SU-DHL-6 (cell line): Measurements from ENCODE around the gene SAP25.

Experiments used
- H2AFZ ChIP-seq: fragments of 200-600 bp; sonication (generic); 2 replicates; pipeline ENCODE4 v1.6.1; 2014; ENCODE audit warnings: low read depth, mild to moderate bottlenecking, moderate library complexity, mixed read lengths, antibody characterized with exemption, low read length; ENCODE audit not compliant: severe bottlenecking
- H3F3A ChIP-seq: fragments of 200-600 bp; shearing (Covaris generic); 2 replicates; pipeline ENCODE4 v1.6.0; 2016; ENCODE audit warnings: antibody characterized with exemption, mild to moderate bottlenecking; ENCODE audit not compliant: insufficient read depth
- H3K27ac ChIP-seq: fragments of 200-600 bp; sonication (generic); 2 replicates; pipeline ENCODE4 v1.5.1; 2016; ENCODE audit warnings: low read depth, mild to moderate bottlenecking, low read length, moderate library complexity, mixed read lengths
- H3K27me3 ChIP-seq: fragments of 200-600 bp; sonication (generic), shearing (Covaris generic); 2 replicates; pipeline ENCODE4 v1.6.0; 2014; ENCODE audit warnings: mild to moderate bottlenecking, low read length
- H3K36me3 ChIP-seq: fragments of 200-600 bp; sonication (generic); 2 replicates; pipeline ENCODE4 v1.6.1; 2014; ENCODE audit warnings: mild to moderate bottlenecking, low read length, mixed read lengths
- H3K4me2 ChIP-seq: fragments of 300-600, 200-600 bp; shearing (Covaris generic), sonication (generic); 2 replicates; pipeline ENCODE4 v1.6.0; 2014; ENCODE audit warnings: low read length, low read depth, mild to moderate bottlenecking; ENCODE audit not compliant: poor library complexity, severe bottlenecking
- H3K4me3 ChIP-seq: fragments of 200-600 bp; sonication (generic); 2 replicates; pipeline ENCODE4 v1.5.1; 2014; ENCODE audit warnings: antibody characterized with exemption, low read length, mild to moderate bottlenecking, mixed read lengths; ENCODE audit not compliant: insufficient read depth, poor library complexity, severe bottlenecking
- H3K79me2 ChIP-seq: fragments of 200-600 bp; sonication (generic); 2 replicates; pipeline ENCODE4 v1.6.1; 2014; ENCODE audit warnings: mild to moderate bottlenecking, low read length, moderate library complexity; ENCODE audit not compliant: insufficient read depth
- H3K9ac ChIP-seq: fragments of 200-600 bp; sonication (generic); 2 replicates; pipeline ENCODE4 v1.7.0; 2014; ENCODE audit warnings: mild to moderate bottlenecking, low read length
- H3K9me2 ChIP-seq: fragments of 200-600 bp; sonication (generic); replicated peaks from 2 replicates; pipeline ENCODE4 v1.6.1; 2014; ENCODE audit warnings: low read length; ENCODE audit not compliant: insufficient read depth
- H3K9me3 ChIP-seq: fragments of 200-600 bp; sonication (generic); 2 replicates; pipeline ENCODE4 v1.6.1; 2014; ENCODE audit warnings: low read length, mixed read lengths; ENCODE audit not compliant: insufficient read depth
- H4K20me1 ChIP-seq: fragments of 200-600 bp; sonication (generic); 2 replicates; pipeline ENCODE4 v1.6.1; 2014; ENCODE audit warnings: low read depth, mild to moderate bottlenecking, antibody characterized with exemption, low read length, moderate library complexity, mixed read lengths
- EZH2phosphoT487 ChIP-seq: fragments of 200-600 bp; sonication (generic), shearing (Covaris generic); conservative IDR thresholded peaks from 2 replicates; pipeline ENCODE4 v1.6.1; 2018; ENCODE audit warnings: mild to moderate bottlenecking, antibody characterized with exemption, low read length, moderate library complexity, mixed read lengths
- TF ChIP-seq, protein P1 (sequence below): fragments of 200-600 bp; sonication (generic); IDR thresholded peaks from one replicate; pipeline ENCODE4 v1.5.1; 2017; ENCODE audit warnings: antibody characterized with exemption, mild to moderate bottlenecking, low read length, moderate library complexity; ENCODE audit not compliant: insufficient read depth, poor library complexity, severe bottlenecking

Gene SAP25

DNA sequence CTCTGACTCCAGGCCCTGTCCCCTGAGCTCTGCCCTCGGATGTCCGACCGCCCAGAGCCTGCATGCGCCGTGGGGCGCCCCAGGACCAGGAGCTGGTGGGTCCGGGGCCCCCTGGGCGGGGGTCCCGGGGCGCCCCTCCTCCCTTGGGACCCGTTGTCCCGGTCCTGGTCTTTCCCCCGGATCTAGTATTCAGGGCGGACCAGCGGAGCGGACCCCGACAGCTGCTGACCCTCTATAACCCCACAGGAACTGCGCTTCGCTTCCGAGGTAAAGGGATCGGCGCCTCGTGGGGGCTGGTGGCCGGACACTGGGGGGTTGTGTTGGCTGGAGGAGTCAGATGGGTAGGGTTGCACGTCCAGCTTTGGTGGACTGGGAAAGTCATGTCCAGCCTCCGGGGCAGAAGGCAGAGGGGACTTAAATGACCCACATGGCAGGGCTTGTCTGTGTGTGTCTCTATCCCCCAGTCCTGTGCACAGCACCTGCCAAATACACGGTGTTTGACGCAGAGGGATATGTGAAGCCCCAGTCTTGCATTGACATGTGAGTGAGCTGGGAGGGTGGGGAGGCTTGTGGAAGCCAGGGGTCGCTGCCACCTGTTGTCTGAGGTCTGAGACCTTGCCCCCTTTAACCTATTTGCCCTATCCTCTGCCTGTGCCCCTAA is 39.2 kb upstream of the SAP25 start:
- TF ChIP-seq, protein P1, sequence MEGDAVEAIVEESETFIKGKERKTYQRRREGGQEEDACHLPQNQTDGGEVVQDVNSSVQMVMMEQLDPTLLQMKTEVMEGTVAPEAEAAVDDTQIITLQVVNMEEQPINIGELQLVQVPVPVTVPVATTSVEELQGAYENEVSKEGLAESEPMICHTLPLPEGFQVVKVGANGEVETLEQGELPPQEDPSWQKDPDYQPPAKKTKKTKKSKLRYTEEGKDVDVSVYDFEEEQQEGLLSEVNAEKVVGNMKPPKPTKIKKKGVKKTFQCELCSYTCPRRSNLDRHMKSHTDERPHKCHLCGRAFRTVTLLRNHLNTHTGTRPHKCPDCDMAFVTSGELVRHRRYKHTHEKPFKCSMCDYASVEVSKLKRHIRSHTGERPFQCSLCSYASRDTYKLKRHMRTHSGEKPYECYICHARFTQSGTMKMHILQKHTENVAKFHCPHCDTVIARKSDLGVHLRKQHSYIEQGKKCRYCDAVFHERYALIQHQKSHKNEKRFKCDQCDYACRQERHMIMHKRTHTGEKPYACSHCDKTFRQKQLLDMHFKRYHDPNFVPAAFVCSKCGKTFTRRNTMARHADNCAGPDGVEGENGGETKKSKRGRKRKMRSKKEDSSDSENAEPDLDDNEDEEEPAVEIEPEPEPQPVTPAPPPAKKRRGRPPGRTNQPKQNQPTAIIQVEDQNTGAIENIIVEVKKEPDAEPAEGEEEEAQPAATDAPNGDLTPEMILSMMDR, result no peak
- no peak for TF ChIP-seq EZH2phosphoT487
- Histone ChIP-seq H3K9ac (peak overlapping the region; percentile 64), H3F3A (peaks cover 6% of the 10 kb centered on the region; the same call in 1 of the 2 replicates), H3K4me3 (peak overlapping the region; percentile 68), H3K4me2 (peak overlapping the region; percentile 78), H4K20me1 (no peaks in the 10 kb centered on the region), H3K9me2 (no peaks in the 10 kb centered on the region), H3K27ac (no peak overlapping the region), H2AFZ (peak overlapping the region; percentile 52), H3K9me3 (no peaks in the 10 kb centered on the region), H3K27me3 (no peaks in the 10 kb centered on the region), H3K79me2 (no peaks in the 10 kb centered on the region), H3K36me3 (no peaks in the 10 kb centered on the region)

DNA sequence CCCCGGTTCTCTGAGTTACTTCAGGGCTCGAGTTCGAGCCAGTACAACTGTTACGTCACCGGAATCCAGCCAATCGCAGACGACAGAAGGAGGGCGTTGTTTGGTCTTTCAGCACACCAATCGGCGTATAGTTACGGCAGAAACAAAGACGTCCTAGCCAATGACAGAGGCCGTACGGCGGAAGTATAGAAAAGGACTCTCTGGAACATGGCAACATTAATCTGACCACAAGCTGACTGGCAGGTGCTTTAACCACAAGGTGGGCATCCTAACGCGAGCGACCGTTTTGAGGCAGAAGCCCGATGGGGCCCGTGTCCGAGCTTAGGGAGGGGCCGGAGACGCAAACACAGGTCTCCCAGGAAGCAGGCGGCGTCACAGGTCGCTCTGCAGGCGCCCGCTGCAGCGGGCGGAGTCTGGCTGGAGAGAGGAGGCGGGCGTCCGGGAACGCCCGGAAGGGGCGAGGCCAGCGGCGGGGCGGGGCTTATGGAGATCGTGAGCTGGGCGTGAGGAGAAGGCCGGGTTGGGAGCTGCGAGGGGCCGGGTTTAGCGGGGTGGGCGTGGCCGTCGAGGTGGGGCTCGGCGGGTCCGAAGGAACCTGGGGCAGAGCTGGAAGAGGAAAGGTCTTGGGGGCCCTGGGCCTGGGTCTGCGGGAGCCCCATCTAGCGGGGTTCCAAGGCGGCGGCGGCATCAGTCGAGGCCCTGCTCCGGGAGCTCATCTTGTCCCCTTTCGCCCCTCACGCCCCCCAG is 38.5 kb upstream of the SAP25 start, which contains the start of gene MOSPD3:
MOSPD3 (plus strand) TSS at position 558 of the 747 bp plus-strand sequence. CDS start 252 bp downstream, outside the sequence.
- H3K9me3 ChIP-seq, result no peaks in the 10 kb centered on the region
- H3K9me2 ChIP-seq, result no peaks in the 10 kb centered on the region
- H4K20me1 ChIP-seq, result no peaks in the 10 kb centered on the region
- H3K27me3 ChIP-seq, result no peaks in the 10 kb centered on the region
- H3K4me3 ChIP-seq, result peak within 1 kb of the TSS; percentile 68
- H3K79me2 ChIP-seq, result no peaks in the 10 kb centered on the region
- peaks cover 6% of the 10 kb centered on the region; the same call in 1 of the 2 replicates for H3F3A ChIP-seq
- peak within 1 kb of the TSS; percentile 88 for H2AFZ ChIP-seq
- peak within 1 kb of the TSS; percentile 64 for H3K9ac ChIP-seq
- H3K27ac ChIP-seq, result peak within 1 kb of the TSS; percentile 90
- no peak for TF ChIP-seq EZH2phosphoT487
- TF ChIP-seq, protein P1, result no peak
- H3K36me3 ChIP-seq, result no peaks in the 10 kb centered on the region
- peak within 1 kb of the TSS; percentile 78 for H3K4me2 ChIP-seq

DNA sequence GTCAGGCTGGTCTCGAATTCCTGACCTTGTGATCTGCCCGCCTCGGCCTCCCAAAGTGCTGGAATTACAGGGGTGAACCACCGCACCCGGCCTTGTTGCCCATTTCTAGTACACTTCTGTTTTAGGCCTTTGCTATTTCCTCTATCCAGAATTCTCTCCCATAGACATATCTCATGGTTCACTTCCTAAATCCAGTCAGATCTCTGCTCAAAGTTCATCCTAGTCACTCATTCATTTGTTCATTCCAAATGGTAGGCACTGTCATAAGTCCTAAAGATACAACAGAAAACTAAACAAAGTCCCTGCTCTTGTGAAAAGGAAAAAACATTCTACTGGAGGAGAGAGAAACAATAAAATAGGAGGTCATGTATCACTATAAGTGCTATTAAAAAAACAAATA is 36.3 kb upstream of the SAP25 start:
- no peaks in the 10 kb centered on the region for H3K27me3 ChIP-seq
- H3F3A ChIP-seq, result peaks cover 6% of the 10 kb centered on the region; the same call in 1 of the 2 replicates
- no peak overlapping the region for H3K4me2 ChIP-seq
- H3K4me3 ChIP-seq, result no peak overlapping the region
- TF ChIP-seq, protein P1, result no peak
- TF ChIP-seq EZH2phosphoT487, result no peak
- no peaks in the 10 kb centered on the region for H4K20me1 ChIP-seq
- H3K36me3 ChIP-seq, result no peaks in the 10 kb centered on the region
- H3K9ac ChIP-seq, result no peak overlapping the region
- no peak overlapping the region for H3K27ac ChIP-seq
- H2AFZ ChIP-seq, result no peak overlapping the region
- H3K9me3 ChIP-seq, result no peaks in the 10 kb centered on the region
- H3K9me2 ChIP-seq, result no peaks in the 10 kb centered on the region
- H3K79me2 ChIP-seq, result no peaks in the 10 kb centered on the region
